Measurements from ENCODE around the gene PLEKHG5. TPM values are rescaled to one million over a fixed set of nuclear protein-coding genes. Genes with fewer than 3 reads are reported as not detected.
"Not testable (repeated sequence)": the region's sequence is repeated elsewhere in the genome, so short reads cannot be mapped to it uniquely, and the experiment has no call there.

The PLEKHG5 gene
- total RNA-seq, 2 experiments from 2014 or later, result 2.1 to 2.2 TPM

GRCh38 chr1:6499296-6499695 is 7.8 kb upstream of the PLEKHG5 start:
- ChIA-PET POLR2A (no interaction called here), CTCF (interaction anchor here (1.0 to 2.0 kb wide), 3 partner anchors 9 to 252 kb away, joined by 3 to 6 read pairs (median 4); partner anchors contain the start of gene TAS1R1)

GRCh38 chr1:6498576-6499111 is 7.2 kb upstream of the PLEKHG5 start:
- CTCF ChIA-PET, result interaction anchor here (1.0 to 2.0 kb wide), 5 partner anchors 9 to 252 kb away, joined by 3 to 5 read pairs (median 4); partner anchors contain the start of gene TAS1R1
- POLR2A ChIA-PET, result no interaction called here

DNA sequence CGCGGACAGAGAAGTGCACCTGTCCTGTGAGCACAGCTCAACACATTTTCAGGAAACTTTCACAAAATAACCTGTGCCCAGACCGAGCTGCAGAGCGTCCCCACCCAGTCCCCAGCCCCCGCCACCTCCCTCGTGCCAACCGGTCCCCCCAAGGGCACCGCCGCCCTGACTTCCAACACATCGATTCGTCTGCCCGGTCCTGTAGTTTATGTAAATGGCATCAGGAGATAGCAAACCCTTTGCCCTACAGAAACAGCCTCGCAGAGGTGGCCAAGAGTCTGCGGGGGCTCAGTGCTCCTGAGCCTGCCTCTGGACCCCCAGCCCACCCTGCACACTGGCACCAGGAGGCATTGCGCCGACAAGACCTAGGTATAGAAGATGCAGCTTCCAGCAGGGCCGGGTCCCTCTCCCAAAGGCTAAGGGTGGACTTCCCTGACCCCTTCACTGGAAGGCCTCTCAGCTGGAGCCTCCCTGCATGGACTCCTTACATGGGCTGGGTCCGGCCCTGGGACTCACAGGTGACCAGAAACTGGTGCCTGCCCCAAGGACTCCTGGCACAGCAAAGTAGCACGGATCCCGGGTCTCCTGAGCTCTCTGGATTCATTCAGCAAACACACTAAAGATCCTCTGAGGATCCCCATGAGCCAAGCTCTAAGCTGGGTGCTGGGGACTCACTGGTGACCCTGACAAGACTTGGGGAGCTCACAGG is 6.6 kb upstream of the PLEKHG5 start:
- ChIA-PET POLR2A (no interaction called here), CTCF (interaction anchor here (1.0 to 2.0 kb wide), 4 partner anchors 8 to 251 kb away, joined by 3 to 5 read pairs (median 4); no protein-coding TSS in a partner anchor)

- ChIA-PET CTCF (interaction anchor here (1.0 to 1.7 kb wide), 2 partner anchors 7 to 57 kb away, joined by 3 to 5 read pairs; no protein-coding TSS in a partner anchor), POLR2A (no interaction called here)
Observed at GRCh38 chr1:6497215-6497866, 5.9 kb upstream of the PLEKHG5 start.

- ChIA-PET POLR2A (no interaction called here), CTCF (no interaction called here)
Observed at GRCh38 chr1:6496890-6497214, 5.4 kb upstream of the PLEKHG5 start.

- CTCF ChIA-PET, result no interaction called here
- POLR2A ChIA-PET, result no interaction called here
Observed at GRCh38 chr1:6496365-6496721, 4.9 kb upstream of the PLEKHG5 start.

DNA sequence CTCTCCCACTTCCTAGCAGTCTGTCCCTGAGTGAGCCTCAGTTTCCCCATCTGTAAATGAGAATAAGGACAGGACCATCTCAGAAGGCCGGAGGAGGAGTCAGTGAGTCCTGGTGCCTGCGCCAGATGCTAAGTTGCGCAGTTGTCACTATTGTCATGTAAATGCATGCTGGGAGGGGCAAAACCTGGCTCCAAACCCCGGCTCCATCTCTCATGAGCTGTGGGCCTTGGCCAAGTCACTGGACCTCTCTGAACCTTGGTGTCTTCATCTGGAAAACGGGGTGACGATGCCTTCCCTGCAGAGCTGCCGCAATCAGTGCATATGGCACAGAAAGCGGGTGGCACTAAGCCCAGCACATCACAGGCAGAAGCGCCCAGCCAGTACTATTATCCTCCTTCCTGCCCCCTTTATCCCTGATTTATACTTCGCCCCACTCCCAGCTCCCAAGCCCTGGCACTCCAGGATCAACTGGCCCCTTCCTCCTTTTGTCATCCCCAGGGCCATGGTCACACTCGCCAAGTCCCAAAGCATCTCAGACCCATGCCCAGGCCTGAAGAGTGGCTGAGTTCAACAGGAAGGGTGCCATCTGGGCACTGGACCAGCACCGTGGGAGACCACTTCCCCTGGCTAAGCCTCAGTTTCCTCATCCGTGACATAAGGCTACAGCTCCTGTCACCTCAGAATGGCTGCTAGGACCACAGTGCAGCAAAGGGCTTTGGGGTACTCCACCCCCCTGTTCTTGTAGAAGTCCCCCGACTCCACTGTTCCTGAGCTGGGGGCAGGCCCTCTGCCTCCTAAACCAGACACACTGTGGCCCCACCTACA is 4.3 kb upstream of the PLEKHG5 start:
- ChIA-PET CTCF (interaction anchor here (0.6 to 1.2 kb wide), 3 partner anchors 9 to 256 kb away, joined by 3 to 7 read pairs (median 6); no protein-coding TSS in a partner anchor), POLR2A (interaction anchor here (0.5 kb wide), 1 partner anchor 32 kb away, joined by 4 read pairs; no protein-coding TSS in a partner anchor)

DNA sequence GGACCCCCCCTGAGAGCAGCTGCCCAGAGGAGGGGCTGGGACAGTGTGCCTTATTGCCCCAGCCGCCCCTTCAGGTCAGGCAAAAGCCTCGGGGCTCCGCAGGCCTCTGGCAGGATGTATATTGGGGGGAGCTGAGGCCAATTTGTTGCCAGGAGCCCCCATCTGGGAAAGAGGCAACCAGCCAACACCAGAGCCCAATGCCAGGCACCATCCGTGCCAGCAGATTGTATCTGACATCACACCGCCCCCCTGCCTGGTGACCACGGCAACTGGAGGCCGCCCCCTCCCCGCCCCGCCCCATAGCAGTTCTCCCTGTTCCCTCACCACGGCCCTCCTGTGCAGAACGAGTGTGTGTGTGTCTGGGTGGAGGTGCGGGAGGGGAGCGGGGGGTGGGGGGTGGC is 3.6 kb upstream of the PLEKHG5 start:
- POLR2A ChIA-PET, result no interaction called here
- CTCF ChIA-PET, result interaction anchor here (0.8 to 1.5 kb wide), 3 partner anchors 9 to 59 kb away, joined by 3 to 7 read pairs (median 5); partner anchors contain the start of gene NOL9

DNA sequence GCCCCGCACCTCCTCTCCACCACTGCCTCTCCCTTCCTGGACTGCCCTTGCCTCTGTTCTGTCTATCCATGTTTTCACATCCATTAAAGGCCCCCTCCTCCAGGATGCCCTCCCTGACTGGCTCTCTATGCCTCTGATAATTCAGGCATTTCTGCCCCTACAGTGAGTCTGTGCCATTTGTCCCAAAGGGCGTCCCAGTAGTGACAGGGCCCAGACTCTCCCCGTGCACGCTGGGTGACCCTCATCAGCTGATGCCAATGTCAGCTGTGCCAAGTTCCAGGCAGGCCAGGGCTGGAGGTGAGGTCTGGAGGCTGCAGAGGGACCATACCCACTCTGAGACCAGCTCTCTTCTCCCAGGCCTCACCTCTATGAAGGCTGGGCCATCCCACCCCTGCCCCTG is 3.2 kb upstream of the PLEKHG5 start:
- ChIA-PET POLR2A (no interaction called here), CTCF (interaction anchor here (1.5 kb wide), 1 partner anchor 60 kb away, joined by 5 read pairs; the partner anchor contains the start of gene NOL9)

DNA sequence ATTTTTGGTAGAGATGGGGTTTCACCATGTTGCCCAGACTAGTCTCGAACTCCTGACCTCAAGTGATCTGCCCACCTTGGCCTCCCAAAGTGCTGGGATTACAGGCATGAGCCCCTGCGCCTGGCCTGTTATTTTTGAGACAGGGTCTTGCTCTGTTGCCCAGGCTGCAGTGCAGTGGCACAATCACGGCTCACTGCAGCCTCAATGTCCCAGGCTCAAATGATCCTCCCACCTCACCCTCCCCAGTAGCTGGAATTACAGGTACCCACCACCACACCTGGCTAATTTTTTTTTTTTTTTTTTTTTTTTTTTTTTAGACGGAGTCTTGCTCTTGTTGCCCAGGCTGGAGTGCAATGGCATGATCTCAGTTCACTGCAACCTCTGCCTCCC is 2.4 kb upstream of the PLEKHG5 start:
- POLR2A ChIA-PET, result not testable (repeated sequence)
- CTCF ChIA-PET, result interaction anchor here (0.6 to 1.5 kb wide), 2 partner anchors 39 to 61 kb away, joined by 5 to 6 read pairs; partner anchors contain the start of gene NOL9

DNA sequence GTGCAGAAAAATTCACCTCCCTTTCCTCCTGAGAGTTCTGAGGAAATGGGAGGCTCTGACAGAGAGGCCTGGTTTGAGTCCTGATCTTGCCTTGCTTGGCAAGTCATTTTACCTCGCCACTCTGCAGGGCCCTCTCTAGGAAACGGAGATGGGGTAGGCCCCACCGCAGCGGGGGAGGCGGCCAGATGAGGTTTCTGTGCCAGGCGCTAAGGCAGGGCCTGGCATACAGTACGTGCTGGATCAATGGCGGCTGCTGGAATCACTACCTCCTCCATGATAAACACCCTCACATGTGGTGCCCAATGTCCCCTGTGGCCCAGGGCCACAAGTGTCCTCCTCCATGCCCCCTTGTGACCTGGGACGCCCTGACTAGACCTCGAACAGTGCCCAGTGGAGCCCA is 499 bp upstream of the PLEKHG5 start:
- POLR2A ChIA-PET, result interaction anchor here (0.5 kb wide), 1 partner anchor 723 kb away, joined by 3 read pairs; no protein-coding TSS in a partner anchor

GRCh38 chr1:6491081-6491449 is 402 bp downstream of the PLEKHG5 start:
- POLR2A ChIA-PET, result no interaction called here
- CTCF ChIA-PET, result interaction anchor here (1.0 to 3.8 kb wide), 9 partner anchors 9 to 153 kb away, joined by 3 to 21 read pairs (median 4); partner anchors contain the start of genes NOL9 and TAS1R1

More for the DNA sequence above, 499 bp upstream of the PLEKHG5 start:
- CTCF ChIA-PET, result interaction anchor here (1.8 kb wide), 1 partner anchor 24 kb away, joined by 5 read pairs; no protein-coding TSS in a partner anchor

DNA sequence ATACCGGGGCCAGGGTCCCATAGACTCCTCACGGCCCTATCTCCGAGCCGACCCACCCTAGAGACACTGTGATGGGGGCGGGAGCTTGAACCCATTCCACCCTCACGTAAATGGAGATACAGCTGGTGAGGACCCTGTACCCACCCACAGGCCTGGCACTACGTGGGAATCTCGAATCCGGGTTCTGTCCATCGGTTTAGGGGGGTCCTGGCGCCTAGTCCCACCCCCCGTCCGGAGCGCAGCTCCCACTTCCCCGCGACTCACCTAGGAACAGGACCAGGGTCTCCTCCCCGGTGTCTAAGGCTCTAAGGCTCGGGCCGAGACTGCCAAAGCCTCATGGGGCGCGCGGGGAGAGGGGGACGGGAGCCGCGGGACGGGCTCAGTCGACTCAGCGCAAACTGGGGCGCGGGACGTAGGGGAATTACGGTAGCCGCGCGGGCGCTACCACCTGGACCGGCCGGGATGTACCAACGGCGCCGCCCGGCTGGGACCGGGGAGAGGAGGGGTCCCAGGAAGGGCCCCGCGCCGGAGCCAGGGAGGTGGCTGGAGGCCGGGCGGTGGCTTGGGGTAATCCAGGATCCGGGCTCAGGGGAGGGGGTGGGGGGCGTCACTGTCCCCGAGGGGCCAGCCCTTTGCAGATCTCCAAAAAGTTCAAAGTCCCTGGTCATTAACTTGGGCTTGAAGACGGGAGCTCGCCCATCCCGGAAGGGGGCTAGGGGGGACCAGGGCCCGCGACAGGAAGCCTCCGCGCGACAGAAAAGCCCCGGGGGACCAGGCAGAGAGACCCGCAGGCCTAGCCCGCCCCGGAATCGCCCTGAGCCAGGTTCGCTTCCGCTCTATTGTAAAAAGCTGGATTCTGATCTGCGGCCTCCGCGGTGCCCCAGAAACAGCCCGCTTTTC is 1.0 kb downstream of the PLEKHG5 start:
- ChIA-PET CTCF (interaction anchor here (0.7 to 3.8 kb wide), 27 partner anchors 8 to 463 kb away, joined by 3 to 21 read pairs (median 4); partner anchors contain the start of genes NOL9, RNF207 and TAS1R1), POLR2A (no interaction called here)

- CTCF ChIA-PET, result interaction anchor here (0.7 to 3.8 kb wide), 24 partner anchors 8 to 462 kb away, joined by 3 to 21 read pairs (median 4); partner anchors contain the start of genes NOL9 and TAS1R1
- POLR2A ChIA-PET, result no interaction called here
Observed at GRCh38 chr1:6489799-6490180, 1.7 kb downstream of the PLEKHG5 start.

DNA sequence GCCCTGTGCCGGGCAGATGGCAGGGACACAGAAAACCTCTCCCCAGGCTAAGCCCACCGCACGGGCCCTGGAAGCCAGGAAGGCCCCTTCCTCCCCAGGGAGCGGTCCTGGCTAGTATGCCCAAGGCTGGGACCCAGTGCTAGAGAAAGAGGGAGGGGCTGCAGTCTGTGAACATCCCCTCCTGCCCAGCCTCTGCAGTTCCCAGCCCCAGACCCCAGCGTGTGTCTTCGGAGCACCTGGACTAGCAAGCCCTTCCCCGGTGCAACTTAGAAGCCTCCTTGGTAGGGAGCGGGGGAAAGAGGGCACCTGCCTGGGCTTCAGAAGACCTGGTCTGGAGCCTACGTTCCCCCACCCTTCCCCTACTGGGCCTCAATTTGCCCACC is 2.1 kb downstream of the PLEKHG5 start:
- POLR2A ChIA-PET, result no interaction called here
- CTCF ChIA-PET, result interaction anchor here (0.9 to 3.8 kb wide), 17 partner anchors 9 to 243 kb away, joined by 3 to 21 read pairs (median 5); partner anchors contain the start of genes NOL9 and TAS1R1

GRCh38 chr1:6488602-6489382 is 2.7 kb downstream of the PLEKHG5 start:
- CTCF ChIA-PET, result interaction anchor here (0.6 to 3.8 kb wide), 19 partner anchors 8 to 295 kb away, joined by 3 to 21 read pairs (median 4); partner anchors contain the start of genes NOL9 and TAS1R1
- POLR2A ChIA-PET, result no interaction called here

DNA sequence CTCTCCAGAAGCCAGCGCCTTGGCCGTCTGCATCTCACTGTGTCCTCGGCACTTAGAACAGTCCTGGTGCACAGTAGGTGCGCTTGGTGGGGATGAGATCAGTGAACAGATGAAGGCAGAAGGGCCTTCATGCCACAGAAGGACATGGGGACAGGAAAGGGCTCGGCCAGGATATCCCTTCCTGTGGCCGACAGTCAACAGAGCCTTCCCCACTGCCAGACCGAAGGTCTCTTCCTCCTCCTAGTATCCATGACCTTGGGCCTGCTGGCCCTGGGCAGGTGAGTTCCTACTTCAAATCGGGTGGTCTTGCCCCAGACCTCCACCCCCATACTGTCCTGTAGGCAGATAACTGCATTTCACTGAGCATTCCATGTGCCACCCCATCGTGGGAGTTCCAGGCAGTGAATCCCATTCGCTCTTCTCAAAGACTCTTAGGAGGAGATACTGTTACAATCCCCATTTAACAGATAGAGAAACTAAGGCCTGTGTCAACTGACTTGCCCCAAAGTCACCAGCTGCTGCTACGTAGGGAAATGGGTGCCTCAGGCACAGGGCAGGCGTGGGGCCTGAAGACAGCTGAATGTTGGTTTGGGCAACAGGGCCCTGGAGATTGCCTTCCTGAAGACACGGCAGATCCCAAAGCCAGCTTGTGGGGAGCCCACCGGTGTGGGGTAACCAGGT is 3.5 kb downstream of the PLEKHG5 start:
- ChIA-PET POLR2A (no interaction called here), CTCF (interaction anchor here (1.1 to 3.8 kb wide), 3 partner anchors 21 to 66 kb away, joined by 6 to 21 read pairs (median 7); partner anchors contain the start of genes NOL9 and TAS1R1)
